KMS-11 (cell line): Measurements from ENCODE around the gene SPEM1.

Source experiments
- H2AFZ ChIP-seq: fragments of 200-600 bp; sonication (generic); 2 replicates; pipeline ENCODE4 v1.6.1; 2016; ENCODE audit warnings: antibody characterized with exemption, mixed run types, low read depth
- H3K27ac ChIP-seq: fragments of 200-600 bp; sonication (generic); 2 replicates; pipeline ENCODE4 v1.6.1; 2016; ENCODE audit warnings: mild to moderate bottlenecking, mixed run types
- H3K27me3 ChIP-seq: fragments of 200-600 bp; sonication (generic); 2 replicates; pipeline ENCODE4 v1.6.1; 2017; ENCODE audit warnings: mild to moderate bottlenecking, low read depth, mixed run types, moderate library complexity; ENCODE audit not compliant: insufficient read depth
- H3K36me3 ChIP-seq: fragments of 200-600 bp; sonication (generic); 2 replicates; pipeline ENCODE4 v1.6.1; 2017; ENCODE audit warnings: mild to moderate bottlenecking, mixed run types; ENCODE audit not compliant: insufficient read depth
- H3K4me1 ChIP-seq: fragments of 200-600 bp; sonication (generic); 2 replicates; pipeline ENCODE4 v1.6.1; 2016; ENCODE audit warnings: mild to moderate bottlenecking, low read depth, mixed run types; ENCODE audit not compliant: poor library complexity, severe bottlenecking
- H3K4me2 ChIP-seq: fragments of 200-600 bp; sonication (generic); 2 replicates; pipeline ENCODE4 v1.7.0; 2016; ENCODE audit warnings: mild to moderate bottlenecking, mixed run types
- H3K4me3 ChIP-seq: fragments of 200-600 bp; sonication (generic); IDR thresholded peaks from 2 replicates; pipeline ENCODE4 v1.6.1; 2017; ENCODE audit warnings: low read depth, low read length, mixed read lengths; ENCODE audit not compliant: insufficient read depth
- H3K79me2 ChIP-seq: fragments of 200-600 bp; sonication (generic); 2 replicates; pipeline ENCODE4 v1.6.1; 2016; ENCODE audit warnings: low read depth, mixed run types; ENCODE audit not compliant: insufficient read depth
- H3K9ac ChIP-seq: fragments of 200-600 bp; sonication (generic); 2 replicates; pipeline ENCODE4 v1.6.1; 2016; ENCODE audit warnings: mild to moderate bottlenecking, mixed run types
- H4K20me1 ChIP-seq: fragments of 200-600 bp; sonication (generic); 2 replicates; pipeline ENCODE4 v1.6.1; 2016; ENCODE audit warnings: mild to moderate bottlenecking, mixed run types; ENCODE audit not compliant: insufficient read depth
- TF ChIP-seq, protein P1 (sequence below): fragments of 200-600 bp; sonication (generic); conservative IDR thresholded peaks from 2 replicates; pipeline ENCODE4 v1.6.1; 2017; ENCODE audit warnings: low read depth, mild to moderate bottlenecking, antibody characterized with exemption, low read length, moderate library complexity, mixed read lengths

The SPEM1 gene

DNA sequence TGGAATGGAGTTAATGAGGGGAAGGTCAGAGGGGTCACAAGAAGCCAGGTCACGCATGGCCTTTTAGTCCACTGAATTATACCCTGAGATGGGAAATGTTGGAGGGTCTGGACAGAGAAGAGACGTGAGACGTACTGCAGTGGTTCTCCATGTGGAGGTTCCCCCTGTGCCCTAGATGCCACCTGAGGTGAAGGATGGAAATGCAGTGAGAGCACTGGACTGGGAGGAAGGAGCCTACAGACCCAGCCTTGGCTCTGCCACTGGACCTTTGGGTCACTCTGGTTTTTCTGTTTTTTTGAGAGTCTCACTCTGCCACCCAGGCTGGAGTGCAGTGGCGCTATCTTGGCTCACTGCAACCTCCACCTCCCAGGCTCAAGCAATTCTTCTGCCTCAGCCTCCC, 24.0 kb upstream of the SPEM1 start:
- Histone ChIP-seq H3K4me3 (no peak overlapping the region), H3K27me3 (no peaks in the 10 kb centered on the region), H3K9ac (no peak overlapping the region), H3K4me2 (no peak overlapping the region), H3K4me1 (no peaks in the 10 kb centered on the region), H4K20me1 (no peaks in the 10 kb centered on the region), H3K27ac (no peak overlapping the region), H3K36me3 (no peaks in the 10 kb centered on the region), H2AFZ (no peak overlapping the region), H3K79me2 (no peaks in the 10 kb centered on the region)
- TF ChIP-seq, protein P1, sequence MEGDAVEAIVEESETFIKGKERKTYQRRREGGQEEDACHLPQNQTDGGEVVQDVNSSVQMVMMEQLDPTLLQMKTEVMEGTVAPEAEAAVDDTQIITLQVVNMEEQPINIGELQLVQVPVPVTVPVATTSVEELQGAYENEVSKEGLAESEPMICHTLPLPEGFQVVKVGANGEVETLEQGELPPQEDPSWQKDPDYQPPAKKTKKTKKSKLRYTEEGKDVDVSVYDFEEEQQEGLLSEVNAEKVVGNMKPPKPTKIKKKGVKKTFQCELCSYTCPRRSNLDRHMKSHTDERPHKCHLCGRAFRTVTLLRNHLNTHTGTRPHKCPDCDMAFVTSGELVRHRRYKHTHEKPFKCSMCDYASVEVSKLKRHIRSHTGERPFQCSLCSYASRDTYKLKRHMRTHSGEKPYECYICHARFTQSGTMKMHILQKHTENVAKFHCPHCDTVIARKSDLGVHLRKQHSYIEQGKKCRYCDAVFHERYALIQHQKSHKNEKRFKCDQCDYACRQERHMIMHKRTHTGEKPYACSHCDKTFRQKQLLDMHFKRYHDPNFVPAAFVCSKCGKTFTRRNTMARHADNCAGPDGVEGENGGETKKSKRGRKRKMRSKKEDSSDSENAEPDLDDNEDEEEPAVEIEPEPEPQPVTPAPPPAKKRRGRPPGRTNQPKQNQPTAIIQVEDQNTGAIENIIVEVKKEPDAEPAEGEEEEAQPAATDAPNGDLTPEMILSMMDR: no peak

DNA sequence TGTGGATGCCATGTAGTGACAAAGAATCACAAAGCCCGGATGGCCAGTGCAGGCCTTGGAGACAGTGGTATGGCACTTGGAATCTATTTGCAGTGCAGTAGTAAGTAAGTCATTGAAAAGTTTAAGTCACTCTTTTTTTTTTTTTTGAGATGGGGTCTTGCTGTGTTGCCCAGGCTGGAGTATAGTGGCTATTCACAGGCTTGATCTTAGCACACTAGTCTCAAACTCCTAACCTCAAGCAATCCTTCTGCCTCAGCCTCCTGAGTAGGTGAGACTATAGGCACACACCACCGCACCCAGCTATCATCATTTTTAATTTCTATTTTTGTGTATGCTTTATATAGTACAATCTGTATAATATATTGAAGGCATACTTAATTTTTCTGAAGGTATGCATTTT, 21.5 kb upstream of the SPEM1 start:
- H3K4me2 ChIP-seq: no peak overlapping the region
- TF ChIP-seq, protein P1: no peak
- no peaks in the 10 kb centered on the region for H3K36me3 ChIP-seq
- H3K27ac ChIP-seq: no peak overlapping the region
- no peaks in the 10 kb centered on the region for H3K79me2 ChIP-seq
- H4K20me1 ChIP-seq: no peaks in the 10 kb centered on the region
- H3K4me1 ChIP-seq: no peaks in the 10 kb centered on the region
- no peak overlapping the region for H2AFZ ChIP-seq
- no peak overlapping the region for H3K4me3 ChIP-seq
- no peaks in the 10 kb centered on the region for H3K27me3 ChIP-seq
- no peak overlapping the region for H3K9ac ChIP-seq

DNA sequence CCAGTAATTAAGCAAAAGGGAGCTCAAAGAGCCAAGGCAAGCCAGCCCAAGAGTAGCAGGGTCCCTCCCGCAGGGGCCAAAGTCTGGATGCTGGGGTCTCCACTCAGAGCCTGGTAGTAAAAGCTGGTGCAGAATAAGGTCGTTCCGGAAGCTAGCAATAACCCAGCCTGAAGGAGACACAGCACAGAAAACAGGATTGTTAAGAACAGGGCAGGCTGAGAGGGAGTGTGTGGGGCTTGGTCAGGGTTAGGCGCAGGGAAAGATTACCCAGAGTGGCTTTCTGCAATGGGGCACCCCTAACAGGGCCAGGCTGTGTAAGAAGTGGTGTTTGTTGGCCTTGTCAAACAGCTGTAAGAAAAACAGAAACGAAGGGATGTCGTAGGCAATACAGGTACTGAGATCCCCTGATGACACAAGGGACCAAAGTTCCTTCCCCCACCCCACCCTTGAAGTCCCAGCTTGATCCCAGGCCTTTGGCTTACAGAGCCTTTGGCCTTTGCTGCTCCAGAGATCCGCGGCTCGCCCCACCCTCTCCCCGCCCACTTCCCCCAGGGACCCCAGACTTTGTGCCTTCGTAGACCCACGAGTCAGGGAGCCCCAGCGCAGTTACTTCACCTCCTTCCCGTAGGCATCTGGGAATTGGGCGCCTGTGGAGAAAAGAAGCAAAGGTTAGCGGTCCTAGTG, 16.9 kb upstream of the SPEM1 start:
- H4K20me1 ChIP-seq: no peaks in the 10 kb centered on the region
- no peak overlapping the region for H3K4me2 ChIP-seq
- no peak overlapping the region for H3K9ac ChIP-seq
- H3K27ac ChIP-seq: no peak overlapping the region
- no peaks in the 10 kb centered on the region for H3K27me3 ChIP-seq
- H2AFZ ChIP-seq: no peak overlapping the region
- H3K36me3 ChIP-seq: no peaks in the 10 kb centered on the region
- TF ChIP-seq, protein P1: no peak
- no peaks in the 10 kb centered on the region for H3K4me1 ChIP-seq
- H3K4me3 ChIP-seq: no peak overlapping the region
- H3K79me2 ChIP-seq: no peaks in the 10 kb centered on the region

DNA sequence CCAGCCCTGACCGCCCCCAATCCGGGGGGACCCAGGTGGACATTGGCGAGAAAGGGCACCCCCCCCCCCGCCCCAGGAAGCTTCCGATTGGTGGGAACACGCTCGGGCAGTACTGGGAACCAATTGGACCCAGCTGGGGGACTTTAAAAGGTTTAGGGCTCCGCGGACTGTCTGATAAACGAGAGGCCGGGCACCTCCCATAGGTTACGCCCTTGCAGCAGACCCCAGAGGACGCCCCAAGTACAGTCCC, 16.5 kb upstream of the SPEM1 start:
- Histone ChIP-seq H3K79me2 (no peaks in the 10 kb centered on the region), H3K27ac (no peak overlapping the region), H3K4me2 (no peak overlapping the region), H2AFZ (no peak overlapping the region), H3K4me1 (no peaks in the 10 kb centered on the region), H3K27me3 (no peaks in the 10 kb centered on the region), H4K20me1 (no peaks in the 10 kb centered on the region), H3K36me3 (no peaks in the 10 kb centered on the region), H3K4me3 (no peak overlapping the region), H3K9ac (no peak overlapping the region)
- TF ChIP-seq, protein P1: no peak
